ENCODE data around the gene CD207.
A peak's percentile ranks its signal among the peaks of the same experiment; 100 is the strongest.

CD207 gene

DNA sequence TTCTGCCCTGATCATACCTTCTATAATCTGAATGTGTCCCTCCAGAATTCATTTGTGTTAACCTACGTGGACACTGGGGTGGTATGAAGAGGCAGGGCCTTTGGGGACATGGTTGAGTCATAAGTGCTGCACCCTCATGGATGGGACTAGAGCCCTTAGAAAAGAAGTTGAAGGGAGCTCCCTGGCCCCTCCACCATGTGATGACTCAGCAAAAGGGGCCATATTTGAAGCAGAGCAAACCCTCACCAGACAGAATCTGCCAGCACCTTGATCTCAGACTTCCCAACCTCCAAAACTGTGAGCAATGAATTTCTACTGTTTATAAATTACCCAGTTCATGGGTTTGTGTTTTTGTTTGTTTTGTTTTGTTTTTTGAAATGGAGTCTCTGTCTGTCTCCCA, 33.4 kb upstream of the CD207 start:
- H3K4me3 ChIP-seq (ENCODE audit: low read depth in 1 of 2, low read length in 1 of 2), result no peak overlapping the region
- TF ChIP-seq, protein P1, sequence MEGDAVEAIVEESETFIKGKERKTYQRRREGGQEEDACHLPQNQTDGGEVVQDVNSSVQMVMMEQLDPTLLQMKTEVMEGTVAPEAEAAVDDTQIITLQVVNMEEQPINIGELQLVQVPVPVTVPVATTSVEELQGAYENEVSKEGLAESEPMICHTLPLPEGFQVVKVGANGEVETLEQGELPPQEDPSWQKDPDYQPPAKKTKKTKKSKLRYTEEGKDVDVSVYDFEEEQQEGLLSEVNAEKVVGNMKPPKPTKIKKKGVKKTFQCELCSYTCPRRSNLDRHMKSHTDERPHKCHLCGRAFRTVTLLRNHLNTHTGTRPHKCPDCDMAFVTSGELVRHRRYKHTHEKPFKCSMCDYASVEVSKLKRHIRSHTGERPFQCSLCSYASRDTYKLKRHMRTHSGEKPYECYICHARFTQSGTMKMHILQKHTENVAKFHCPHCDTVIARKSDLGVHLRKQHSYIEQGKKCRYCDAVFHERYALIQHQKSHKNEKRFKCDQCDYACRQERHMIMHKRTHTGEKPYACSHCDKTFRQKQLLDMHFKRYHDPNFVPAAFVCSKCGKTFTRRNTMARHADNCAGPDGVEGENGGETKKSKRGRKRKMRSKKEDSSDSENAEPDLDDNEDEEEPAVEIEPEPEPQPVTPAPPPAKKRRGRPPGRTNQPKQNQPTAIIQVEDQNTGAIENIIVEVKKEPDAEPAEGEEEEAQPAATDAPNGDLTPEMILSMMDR (IDR thresholded peaks at IDR 0.05), result no peak
- no peaks in the 10 kb centered on the region for H3K36me3 ChIP-seq
- no peak overlapping the region for H3K27ac ChIP-seq
- peaks cover 0 to 5% of the 10 kb centered on the region in 2 experiments for H3K4me1 ChIP-seq (ENCODE audit: control insufficient read depth in 1 of 2, insufficient read depth in 1 of 2, low read depth in 1 of 2, low read length in 1 of 2)
- no peaks in the 10 kb centered on the region for H3K9me3 ChIP-seq
- peaks cover 88% of the 10 kb centered on the region for H3K27me3 ChIP-seq

DNA sequence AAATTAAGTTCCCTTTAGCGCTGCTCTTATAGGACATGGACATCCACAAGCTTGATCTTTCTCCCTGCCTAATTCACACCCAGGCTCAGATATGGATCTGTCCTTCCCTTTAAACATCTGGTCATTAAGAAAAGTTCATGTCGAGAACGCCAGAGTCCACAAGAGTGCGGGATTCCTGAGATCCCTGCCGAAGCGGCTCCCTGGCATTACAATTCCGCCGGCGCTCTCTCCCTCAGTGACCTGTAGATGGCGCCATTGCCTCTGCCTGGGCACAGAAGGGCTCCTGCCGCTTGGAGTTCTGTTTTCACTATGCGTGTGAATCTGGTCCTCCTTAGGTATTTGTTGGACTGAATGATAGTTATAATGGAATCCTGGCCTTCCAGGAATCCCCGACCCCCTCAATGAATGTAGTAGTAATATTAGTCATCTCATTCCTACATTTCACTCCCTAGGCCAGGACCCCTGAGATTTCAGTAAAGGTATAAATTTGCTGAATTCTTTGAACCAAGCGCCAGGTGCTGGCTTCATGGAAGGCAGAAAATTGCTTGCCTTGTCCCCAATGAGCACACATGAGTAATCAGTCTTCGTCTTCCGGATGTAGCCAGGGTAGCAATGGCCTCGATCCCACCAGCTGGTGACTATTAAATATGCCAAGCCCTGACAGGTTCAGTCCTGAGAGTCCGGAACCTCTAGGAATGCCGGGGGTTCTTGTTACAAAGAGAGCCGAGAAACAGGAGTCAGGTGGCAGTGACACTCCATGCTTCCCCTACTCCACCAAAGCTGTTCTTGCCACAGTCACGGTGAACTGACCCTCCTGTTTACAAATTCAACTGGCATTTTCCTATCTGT, 26.4 kb upstream of the CD207 start:
- H3K36me3 ChIP-seq, result no peaks in the 10 kb centered on the region
- TF ChIP-seq, protein P1 (IDR thresholded peaks at IDR 0.05), result peak; percentile 44
- H3K4me3 ChIP-seq (ENCODE audit: low read depth in 1 of 2, low read length in 1 of 2), result no peak overlapping the region
- no peak overlapping the region for H3K27ac ChIP-seq
- H3K27me3 ChIP-seq, result peaks cover 98% of the 10 kb centered on the region
- no peaks in the 10 kb centered on the region for H3K9me3 ChIP-seq
- H3K4me1 ChIP-seq (ENCODE audit: control insufficient read depth in 1 of 2, insufficient read depth in 1 of 2, low read depth in 1 of 2, low read length in 1 of 2), result no peaks in the 10 kb centered on the region

DNA sequence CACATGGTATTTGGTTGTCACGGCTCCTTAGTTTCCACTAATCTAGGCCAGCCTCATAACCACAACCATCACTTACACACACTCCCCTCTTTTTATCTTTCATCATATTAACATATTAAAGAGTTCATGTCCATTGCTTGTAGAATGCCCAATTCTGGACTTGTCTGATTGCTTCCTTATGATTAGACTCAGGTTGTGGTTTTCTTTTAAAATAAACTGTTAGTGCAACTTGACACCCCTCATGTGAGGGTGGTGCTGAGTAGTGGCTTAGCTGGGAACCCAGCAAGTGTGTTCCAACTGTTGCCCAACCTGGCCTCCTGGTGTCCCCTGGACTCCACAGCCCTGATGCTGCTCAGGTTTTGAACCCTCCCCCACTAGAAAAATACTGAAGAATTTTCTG, 20.1 kb upstream of the CD207 start:
- H3K27ac ChIP-seq, result no peak overlapping the region
- H3K9me3 ChIP-seq, result no peaks in the 10 kb centered on the region
- TF ChIP-seq, protein P1 (IDR thresholded peaks at IDR 0.05), result no peak
- no peaks in the 10 kb centered on the region for H3K4me1 ChIP-seq (ENCODE audit: control insufficient read depth in 1 of 2, insufficient read depth in 1 of 2, low read depth in 1 of 2, low read length in 1 of 2)
- H3K36me3 ChIP-seq, result no peaks in the 10 kb centered on the region
- no peak overlapping the region for H3K4me3 ChIP-seq (ENCODE audit: low read depth in 1 of 2, low read length in 1 of 2)
- H3K27me3 ChIP-seq, result peaks cover 64% of the 10 kb centered on the region

DNA sequence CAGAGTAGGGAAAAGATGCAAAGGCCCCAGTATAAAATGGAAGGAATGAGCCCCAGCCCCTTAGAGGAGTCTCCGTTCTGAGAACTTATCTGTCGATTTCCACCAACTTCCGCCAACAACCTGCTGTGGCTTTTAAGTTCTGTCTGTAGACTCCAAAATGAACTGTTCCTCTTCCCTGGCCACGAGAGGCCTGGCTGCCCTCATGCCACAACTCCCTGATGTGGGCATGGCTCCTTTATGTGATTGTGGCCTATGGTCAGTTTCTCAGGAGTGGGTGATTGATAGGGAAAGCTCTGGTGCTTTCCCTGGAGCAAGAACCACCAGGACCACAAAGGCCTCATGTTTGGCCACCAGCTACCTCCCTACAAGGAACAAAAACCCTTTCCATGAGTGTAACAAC, 18.8 kb upstream of the CD207 start:
- TF ChIP-seq, protein P1 (IDR thresholded peaks at IDR 0.05), result no peak
- H3K9me3 ChIP-seq, result no peaks in the 10 kb centered on the region
- H3K27me3 ChIP-seq, result peaks cover 59% of the 10 kb centered on the region
- H3K27ac ChIP-seq, result no peak overlapping the region
- H3K4me3 ChIP-seq (ENCODE audit: low read depth in 1 of 2, low read length in 1 of 2), result no peak overlapping the region
- H3K4me1 ChIP-seq (ENCODE audit: control insufficient read depth in 1 of 2, insufficient read depth in 1 of 2, low read depth in 1 of 2, low read length in 1 of 2), result no peaks in the 10 kb centered on the region
- H3K36me3 ChIP-seq, result no peaks in the 10 kb centered on the region

DNA sequence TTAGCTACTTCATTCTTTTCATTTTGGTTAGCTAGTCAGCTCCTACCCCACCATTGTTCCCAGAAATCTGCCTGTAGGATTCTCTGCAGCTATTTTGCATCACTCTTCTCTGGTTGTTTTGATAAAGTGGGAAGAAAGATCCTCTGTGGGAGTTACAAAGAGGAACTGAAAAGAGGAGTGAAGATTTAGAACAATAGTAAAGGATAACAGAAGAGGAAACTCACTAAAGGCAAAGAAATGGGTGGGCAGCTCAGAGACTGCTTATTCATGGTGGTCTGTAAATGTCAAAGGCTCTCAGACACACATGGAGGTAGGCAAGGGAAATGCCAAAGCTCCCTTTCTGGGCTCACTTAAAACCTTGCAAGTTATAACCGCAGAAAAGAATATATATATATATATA, 17.2 kb upstream of the CD207 start:
- TF ChIP-seq, protein P1 (IDR thresholded peaks at IDR 0.05), result no peak
- Histone ChIP-seq H3K27ac (no peak overlapping the region), H3K4me1 (ENCODE audit: control insufficient read depth in 1 of 2, insufficient read depth in 1 of 2, low read depth in 1 of 2, low read length in 1 of 2) (no peaks in the 10 kb centered on the region), H3K27me3 (peaks cover 54% of the 10 kb centered on the region), H3K36me3 (no peaks in the 10 kb centered on the region), H3K4me3 (ENCODE audit: low read depth in 1 of 2, low read length in 1 of 2) (no peak overlapping the region), H3K9me3 (no peaks in the 10 kb centered on the region)
